Endothelial cell of umbilical vein (primary cell): ENCODE data around the gene ITGB2.

Source experiments
- EZH2 ChIP-seq: IDR thresholded peaks from 2 replicates; pipeline ENCODE4 v1.6.1; 2012; ENCODE audit warnings: borderline replicate concordance, low read depth, mild to moderate bottlenecking, moderate library complexity, low read length, inconsistent platforms; ENCODE audit not compliant: severe bottlenecking
- FOS ChIP-seq: IDR thresholded peaks from 2 replicates; pipeline ENCODE4 v1.6.1; 2011; ENCODE audit warnings: mild to moderate bottlenecking, low read length, moderate library complexity, borderline replicate concordance; ENCODE audit not compliant: insufficient read depth
- GATA2 ChIP-seq: IDR thresholded peaks from 2 replicates; pipeline ENCODE4 v1.7.0; 2011; ENCODE audit warnings: low read depth, mild to moderate bottlenecking, moderate library complexity, mixed read lengths, low read length; ENCODE audit not compliant: insufficient read length, insufficient read depth
- JUN ChIP-seq: IDR thresholded peaks from 2 replicates; pipeline ENCODE4 v1.6.1; 2011; ENCODE audit warnings: borderline replicate concordance, low read depth; ENCODE audit not compliant: insufficient read length, insufficient read depth
- MAX ChIP-seq: IDR thresholded peaks from 2 replicates; pipeline ENCODE4 v1.6.1; 2011; ENCODE audit not compliant: insufficient read depth, insufficient read length
- MYC ChIP-seq: IDR thresholded peaks from one replicate; pipeline ENCODE4 v1.6.1; 2011; ENCODE audit warnings: mild to moderate bottlenecking, low read depth, low read length
- POLR2A ChIP-seq: IDR thresholded peaks from 2 replicates; pipeline ENCODE4 v1.6.1; 2012; ENCODE audit warnings: low read depth, mild to moderate bottlenecking, control low read depth, low read length
- POLR2AphosphoS5 ChIP-seq: IDR thresholded peaks from 2 replicates; pipeline ENCODE4 v1.6.1; 2012; ENCODE audit warnings: low read depth, mild to moderate bottlenecking, control low read depth, low read length, moderate library complexity; ENCODE audit not compliant: insufficient read depth
- TF ChIP-seq, protein P1 (sequence below), 2 donors: IDR thresholded peaks; 1 replicate in 1 of 2; 2 replicates in 1 of 2; pipeline ENCODE4 v1.5.1; 2011; ENCODE audit warnings: low read length in 2 of 2, mild to moderate bottlenecking in 2 of 2, moderate library complexity in 2 of 2, control low read depth in 1 of 2, inconsistent platforms in 1 of 2, low read depth in 1 of 2; ENCODE audit not compliant: insufficient read depth in 1 of 2; ENCODE audit errors: extremely low read depth in 1 of 2

GRCh38 chr21:44905016-44905727 is 15.5 kb downstream of the ITGB2 start:
- TF ChIP-seq POLR2AphosphoS5 (no peak), EZH2 (no peak), JUN (no peak), POLR2A (no peak), MAX (no peak), MYC (no peak), GATA2 (no peak), FOS (no peak)
- TF ChIP-seq, protein P1, sequence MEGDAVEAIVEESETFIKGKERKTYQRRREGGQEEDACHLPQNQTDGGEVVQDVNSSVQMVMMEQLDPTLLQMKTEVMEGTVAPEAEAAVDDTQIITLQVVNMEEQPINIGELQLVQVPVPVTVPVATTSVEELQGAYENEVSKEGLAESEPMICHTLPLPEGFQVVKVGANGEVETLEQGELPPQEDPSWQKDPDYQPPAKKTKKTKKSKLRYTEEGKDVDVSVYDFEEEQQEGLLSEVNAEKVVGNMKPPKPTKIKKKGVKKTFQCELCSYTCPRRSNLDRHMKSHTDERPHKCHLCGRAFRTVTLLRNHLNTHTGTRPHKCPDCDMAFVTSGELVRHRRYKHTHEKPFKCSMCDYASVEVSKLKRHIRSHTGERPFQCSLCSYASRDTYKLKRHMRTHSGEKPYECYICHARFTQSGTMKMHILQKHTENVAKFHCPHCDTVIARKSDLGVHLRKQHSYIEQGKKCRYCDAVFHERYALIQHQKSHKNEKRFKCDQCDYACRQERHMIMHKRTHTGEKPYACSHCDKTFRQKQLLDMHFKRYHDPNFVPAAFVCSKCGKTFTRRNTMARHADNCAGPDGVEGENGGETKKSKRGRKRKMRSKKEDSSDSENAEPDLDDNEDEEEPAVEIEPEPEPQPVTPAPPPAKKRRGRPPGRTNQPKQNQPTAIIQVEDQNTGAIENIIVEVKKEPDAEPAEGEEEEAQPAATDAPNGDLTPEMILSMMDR (IDR thresholded peaks at IDR 0.05; ENCODE audit: extremely low read depth in 1 of 2, insufficient read depth in 1 of 2, low read depth in 1 of 2, low read length in 2 of 2): no peak
